HUDEP-2 (cell line): Measurements from ENCODE around the gene ADAT3.
"Not testable (repeated sequence)": the region's sequence is repeated elsewhere in the genome, so short reads cannot be mapped to it uniquely, and the experiment has no call there.

Source experiments
- DNase-seq, 76 experiments: peaks; one replicate each; lab custom pipeline; 2025; ENCODE audit not compliant: unreplicated experiment in 76 of 76; lab: John Stamatoyannopoulos, UW

Gene ADAT3

DNA sequence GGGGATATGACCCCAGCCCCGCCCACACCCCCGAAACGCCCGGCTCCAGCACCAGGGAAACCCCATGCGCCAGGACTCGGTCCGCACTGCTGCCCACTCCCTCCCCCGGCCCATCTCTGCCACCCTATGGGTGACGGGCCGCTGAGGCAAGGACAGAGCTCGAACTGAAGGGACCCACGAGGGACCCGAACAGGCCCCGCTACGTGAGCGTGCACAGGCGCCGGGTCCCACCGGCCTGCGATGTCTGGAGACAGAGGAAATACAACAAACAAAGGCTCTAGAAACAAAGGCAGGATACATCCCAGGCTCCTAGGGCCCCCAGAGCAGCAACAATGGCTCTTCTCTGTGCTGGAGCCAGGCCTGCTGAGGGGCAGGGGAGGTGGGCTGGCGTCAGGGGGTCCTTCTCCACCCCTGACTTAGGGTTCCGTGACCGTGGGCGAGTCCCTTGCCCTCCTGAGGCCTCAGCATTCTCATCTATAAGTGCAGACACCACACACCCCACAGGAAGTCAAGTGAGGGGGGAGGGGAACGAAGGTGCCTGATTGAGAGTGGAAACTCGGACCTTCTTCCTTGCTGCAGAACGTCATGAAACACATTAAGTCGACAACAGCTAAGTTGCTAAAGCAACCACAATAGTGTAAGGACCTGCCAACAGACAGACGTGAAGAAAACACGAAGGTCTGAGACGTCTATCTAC, 23.0 kb upstream of the ADAT3 start:
- DNase-seq = peak in 5 of 76 experiments; percentile 15 to 33 (median 29)

DNA sequence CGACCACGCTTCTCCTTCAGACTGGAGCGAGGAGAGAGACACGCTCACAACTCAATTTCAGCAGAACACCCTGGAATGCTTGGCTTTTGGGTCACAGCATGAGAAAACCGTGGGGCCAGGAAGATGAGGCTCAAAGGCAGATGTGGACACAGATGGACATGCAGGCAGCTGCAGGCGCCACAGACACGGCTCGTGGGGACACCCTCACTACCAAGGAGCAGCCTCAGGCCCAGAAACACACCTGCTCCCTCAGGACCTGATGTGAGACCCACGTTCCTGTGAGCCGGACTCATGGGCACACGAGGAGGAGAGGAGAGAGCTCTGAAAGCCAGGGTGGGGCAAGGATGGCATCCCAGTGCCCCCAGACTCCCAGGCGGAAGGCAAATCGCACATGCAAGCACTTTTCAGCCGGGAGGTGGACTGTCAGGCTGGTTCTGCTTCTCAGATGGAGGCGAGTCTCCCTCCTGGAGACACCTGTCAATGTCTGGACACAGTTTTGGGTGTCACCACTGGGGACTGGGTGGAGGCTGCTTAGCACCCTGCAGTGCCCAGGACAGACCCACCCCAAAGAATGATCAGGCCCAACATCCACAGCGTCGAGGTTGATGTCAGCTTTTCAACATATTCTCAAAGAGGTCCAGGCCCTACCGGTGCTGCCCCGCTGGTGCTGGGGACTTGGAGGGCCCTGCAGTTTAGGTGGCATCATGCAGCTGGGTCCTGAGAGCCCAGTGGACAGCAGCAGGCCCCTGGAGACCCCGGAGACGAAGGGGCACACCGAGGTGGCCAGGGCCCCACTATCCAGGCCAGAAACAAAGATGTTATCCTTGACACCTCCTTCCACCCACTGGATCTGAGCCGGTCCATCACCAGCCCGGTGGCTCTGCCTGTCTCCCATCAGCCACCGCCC, 22.2 kb upstream of the ADAT3 start:
- no peak for DNase-seq

DNA sequence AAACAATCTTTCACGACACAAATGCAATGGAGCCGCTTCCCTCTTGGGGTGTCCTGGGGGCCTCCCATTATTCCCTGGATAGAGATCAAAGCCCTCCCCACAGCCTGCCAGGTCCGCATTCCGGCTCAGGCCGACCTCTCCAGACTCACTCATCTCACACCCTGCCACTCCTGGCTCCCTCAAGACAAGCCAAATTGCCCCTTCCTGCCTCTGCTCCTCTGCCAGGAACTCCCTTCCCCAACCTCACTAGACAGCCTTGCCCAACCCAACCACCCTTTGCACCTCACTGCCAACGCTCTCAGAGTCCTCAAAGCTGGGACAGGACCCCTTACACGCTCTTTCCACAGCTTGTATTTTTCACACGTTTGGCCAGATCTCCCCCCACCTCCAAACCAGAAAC, 21.4 kb upstream of the ADAT3 start:
- DNase-seq = no peak

DNA sequence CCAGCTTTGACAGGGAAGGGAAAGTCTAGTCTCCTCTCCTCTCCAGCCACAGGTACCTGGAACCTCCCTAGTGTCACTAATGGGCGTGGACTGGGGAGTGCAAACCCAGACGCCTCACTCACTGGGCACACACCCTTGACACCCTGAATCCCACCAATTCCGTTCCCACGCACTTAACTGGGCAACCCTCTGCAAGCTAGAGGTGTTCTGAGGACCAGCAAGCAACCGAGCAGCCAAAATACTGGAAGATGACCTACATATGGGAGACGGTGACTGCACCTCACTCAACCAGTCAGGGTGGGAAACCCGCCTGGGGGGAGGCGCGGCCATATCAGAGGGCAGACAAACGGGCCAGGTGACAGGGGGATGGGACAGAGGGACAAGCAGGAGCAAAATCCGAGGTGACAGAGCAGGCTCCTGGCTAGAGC, 20.9 kb upstream of the ADAT3 start:
- DNase-seq = peak in 6 of 76 experiments; percentile 19 to 39 (median 27)

DNA sequence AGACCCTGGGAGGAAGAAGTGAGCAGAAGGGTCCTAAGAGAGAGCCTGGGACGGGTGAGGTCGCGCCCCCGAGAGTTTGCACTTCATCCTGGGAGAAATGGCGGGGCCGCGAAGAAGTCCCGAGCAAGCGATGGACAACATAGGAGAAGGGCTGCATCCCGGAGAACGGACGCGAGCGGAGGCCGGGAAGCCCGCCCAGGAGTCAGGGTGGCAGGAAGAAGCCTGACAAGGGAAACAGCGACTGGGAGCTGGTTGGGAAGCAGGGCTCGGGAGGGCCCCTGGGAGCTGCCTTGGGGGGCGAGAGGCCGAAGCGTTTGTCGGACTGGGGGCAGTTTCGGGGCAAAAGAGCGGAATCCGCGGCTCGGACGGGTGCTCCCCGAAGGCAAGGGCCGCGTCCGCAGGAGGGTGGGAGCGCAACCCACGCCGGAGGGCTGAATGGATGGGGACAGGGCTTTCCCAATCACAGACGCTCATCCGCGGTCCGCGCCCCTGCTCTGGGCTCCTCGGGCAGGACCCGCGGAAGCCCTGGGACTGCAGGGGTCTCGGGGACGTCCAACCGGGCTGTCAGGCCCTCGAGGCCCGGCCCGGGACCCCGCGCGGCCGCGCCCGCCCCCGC, 20.4 kb upstream of the ADAT3 start:
- DNase-seq = no peak

DNA sequence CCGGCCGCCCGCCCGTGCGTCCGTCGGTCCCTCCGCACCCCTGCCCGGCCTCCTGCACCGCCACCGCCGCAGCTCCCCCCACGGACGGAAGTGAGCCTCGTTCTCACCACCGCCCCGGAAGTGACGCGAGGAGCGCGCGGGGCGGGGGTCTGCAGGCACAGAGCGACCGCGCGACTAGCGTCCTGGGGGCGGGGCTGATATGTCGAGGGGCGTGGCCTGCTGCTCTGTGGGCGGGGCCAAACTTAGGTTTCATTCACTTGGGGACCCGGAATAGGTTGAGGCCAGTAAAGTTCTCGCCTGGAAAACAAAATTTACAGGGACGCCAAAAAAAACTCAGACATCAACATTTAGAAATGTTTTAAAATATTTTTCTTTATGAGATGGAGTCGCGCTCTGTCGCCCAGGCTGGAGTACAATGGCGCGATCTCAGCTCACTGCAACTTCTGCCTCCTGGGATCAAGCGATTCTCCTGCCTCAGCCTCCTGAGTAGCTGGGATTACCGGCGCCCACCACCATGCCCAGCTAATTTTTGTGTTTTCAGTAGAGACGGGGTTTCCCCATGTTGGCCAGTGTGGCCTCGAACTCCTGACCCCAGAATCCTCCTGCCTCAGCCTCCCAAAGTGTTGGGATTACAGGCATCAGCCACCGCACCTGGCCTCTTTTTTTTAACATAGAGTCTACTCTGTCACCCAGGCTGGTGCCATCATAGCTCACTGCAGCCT, 19.6 kb upstream of the ADAT3 start, which contains the start of gene ABHD17A:
TSS of gene ABHD17A (minus strand) at position 99 of the 722 bp plus-strand sequence. CDS start 3,930 bp downstream, outside the sequence.
- peak in 74 of 76 experiments; percentile 60 to 98 (median 94) for DNase-seq

DNA sequence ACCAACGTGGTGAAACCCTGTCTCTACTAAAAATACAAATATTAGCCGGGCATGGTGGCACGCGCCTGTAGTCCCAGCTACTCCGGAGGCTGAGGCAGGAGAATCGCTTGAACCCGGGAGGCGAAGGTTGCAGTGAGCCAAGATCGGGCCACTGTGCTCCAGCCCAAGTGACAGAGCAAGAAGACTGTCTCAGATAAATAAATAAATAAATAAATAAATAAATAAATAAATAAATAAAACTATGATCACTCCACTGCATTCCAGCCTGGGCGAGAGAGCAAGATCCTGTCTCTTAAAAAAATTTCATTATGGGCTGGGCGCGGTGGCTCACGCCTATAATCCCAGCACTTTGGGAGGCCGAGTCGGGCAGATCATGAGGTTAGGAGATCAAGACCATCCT, 18.8 kb upstream of the ADAT3 start:
- not testable (repeated sequence) for DNase-seq

DNA sequence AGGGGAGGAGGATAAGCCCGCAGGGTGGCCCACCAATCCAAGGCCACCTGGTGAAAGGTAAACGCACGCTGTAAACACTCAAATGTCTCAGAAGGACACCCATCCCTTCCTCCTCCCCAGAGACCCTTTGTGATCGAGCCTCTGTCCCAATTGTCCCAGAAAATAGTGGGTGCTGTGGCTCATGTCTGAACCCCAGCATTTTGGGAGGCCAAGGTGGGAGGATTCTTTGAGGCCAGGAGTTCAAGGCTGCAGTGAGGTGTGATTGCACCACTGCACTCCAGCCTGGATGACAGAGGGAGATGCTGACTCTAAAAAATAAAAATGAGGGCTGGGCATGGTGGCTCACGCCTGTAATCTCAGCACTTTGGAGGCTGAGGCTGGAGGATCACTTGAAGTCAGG, 16.8 kb upstream of the ADAT3 start:
- no peak for DNase-seq

DNA sequence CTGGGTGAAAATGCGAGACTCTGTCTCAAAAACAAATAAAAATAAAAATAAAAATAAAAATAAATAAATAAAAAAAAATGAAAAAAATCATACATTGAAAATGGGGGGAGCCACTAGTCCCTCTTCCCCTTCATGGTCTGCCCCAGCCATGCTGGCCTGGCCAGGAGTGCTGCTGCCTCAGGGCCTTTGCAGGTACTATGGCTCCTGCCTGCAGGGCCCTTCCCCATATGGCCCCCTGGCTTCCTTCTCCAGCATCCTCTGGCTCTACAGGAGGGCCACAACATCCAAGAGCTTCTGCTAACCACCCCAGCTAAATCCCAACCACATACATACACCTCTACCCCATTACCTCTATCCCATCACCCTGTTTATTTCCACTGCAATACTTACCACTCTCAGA, 15.3 kb upstream of the ADAT3 start:
- no peak for DNase-seq

DNA sequence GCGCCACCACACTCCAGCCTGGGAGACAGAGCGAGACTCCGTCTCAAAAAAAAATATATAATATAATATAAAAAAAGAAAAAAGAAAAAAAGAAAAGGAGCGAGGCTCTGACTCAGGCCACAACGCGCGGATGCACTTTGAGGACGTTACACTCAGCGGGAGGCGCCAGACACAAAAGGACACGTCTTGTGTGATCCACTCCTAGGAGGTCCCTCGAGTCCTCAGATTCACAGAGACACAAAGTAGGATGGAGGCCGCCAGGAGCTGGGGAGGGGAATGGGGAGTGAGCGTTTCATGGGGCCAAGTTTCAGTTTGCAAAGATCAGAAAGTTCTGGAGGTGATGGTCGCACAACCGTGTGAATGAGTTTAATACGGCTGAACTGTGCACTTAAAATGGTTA, 11.4 kb upstream of the ADAT3 start:
- DNase-seq = no peak

DNA sequence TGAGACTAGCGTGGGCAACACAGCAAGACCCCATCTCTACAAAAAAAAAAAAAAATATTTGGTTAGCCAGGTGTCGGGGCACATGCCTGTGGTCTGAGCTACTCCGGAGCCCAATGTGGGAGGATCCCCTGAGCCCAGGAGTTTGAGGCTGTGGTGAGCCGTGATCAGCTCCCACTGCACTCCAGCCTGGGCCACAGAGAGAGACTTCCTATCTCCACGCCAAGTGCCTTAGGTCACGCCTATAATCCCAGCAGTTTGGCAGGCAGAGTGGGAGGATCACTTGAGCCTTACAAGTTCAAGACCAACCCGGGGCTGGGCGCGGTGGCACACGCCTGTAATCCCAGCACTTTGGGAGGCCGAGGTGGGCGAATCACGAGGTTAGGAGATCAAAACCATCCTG, 8.7 kb upstream of the ADAT3 start:
- DNase-seq = no peak

DNA sequence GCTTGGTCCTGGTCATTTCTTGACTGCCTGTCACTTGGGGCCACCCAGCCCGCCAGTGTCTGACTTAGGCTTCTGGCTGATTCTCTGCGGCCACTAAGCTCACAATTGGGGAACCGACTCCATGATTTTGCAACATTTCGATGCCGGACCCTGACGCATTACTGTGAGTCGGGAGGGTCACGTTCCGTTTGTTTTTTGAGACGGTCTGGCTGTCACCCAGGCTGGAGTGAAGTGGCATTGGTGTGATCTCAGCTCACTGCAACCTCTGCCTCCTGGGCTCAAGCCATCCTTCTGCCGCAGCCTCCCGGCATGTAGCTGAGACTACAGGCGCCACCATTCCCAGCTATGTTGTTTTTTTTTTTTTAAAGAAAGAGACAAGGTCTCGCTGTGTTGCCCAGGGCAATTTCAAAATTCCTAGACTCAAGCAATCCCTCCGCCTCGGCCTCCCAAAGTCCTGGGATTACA, 3.2 kb upstream of the ADAT3 start:
- no peak for DNase-seq

DNA sequence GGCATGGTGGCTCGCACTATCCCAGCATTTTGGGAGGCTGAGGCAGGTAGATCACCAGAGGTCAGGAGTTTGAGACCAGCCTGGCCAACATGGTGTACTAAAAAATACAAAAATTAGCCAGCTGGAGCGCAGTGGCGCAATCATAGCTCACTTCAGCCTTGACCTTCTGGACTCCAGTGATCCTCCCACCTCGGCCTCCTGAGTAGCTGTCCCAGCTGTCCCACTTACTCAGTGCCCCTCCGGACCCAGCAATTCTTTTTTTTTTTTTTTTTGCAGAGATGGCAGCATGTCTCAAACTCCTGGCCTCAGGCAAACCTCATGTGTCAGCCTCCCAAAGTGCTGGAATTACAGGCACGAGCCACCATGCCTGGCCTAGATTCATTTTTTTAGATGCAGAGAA, 2.3 kb upstream of the ADAT3 start:
- no peak for DNase-seq

DNA sequence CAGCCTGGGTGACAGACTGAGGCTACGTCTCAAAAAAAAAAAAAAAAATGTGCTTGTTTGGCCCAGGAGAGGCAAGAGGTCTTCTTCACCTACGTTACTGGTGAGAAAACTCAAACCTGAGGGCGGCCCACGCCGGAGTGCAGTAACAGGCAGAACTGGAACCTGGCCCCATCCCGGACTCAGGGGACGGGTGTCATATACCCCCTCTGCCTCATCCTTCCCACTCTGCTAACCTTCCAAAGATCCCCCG, 414 bp upstream of the ADAT3 start:
- no peak for DNase-seq

DNA sequence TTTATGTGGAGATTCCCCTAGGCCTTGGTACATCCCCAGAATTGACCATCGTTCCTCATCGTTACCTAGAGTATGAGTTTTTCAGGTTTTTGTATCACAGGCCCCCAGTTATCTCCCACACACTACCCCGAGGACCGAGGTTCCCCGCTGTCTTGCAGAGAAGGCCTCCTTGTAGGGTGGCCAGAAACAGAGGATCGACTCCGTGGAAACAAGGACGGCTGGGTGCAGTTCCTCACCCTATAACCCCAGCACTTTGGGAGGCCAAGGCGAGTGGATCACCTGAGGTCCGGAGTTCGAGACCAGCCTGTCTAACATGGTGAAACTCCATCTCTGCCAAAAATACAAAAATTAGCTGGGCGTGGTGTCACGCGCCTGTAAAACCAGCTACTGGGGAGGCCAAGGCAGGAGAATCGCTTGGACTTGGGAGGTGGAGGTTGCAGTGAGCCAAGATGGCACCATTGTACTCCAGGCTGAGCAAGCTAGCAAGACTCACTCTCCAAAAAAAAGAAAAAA, 720 bp downstream of the ADAT3 start:
- DNase-seq = no peak

DNA sequence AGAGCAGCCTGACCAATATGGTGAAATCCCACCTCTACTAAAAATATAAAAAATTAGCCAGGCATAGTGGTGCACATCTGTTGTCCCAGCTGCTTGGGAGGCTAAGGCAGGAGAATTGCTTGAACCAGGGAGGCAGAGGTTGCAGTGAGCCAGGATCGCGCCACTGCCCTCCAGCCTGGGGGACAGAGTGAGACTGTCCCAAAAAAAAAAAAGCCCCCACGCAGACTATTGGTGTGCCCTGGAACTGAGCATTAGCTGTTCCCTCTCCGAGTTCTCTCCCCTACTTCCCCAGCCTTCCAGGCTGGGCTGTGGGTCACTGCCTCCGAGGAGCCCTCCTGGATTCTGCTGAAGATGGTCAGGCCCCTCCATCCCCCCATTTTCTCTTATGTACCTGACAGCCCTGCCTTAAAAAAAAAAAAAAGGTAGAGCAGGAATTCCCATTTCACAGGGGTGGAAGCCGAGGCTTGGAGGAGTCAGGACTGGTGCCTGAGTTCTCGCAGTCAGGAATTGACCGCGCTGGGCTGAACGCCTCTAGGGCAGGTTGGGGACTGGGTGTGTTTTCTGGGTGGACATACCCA, 1.9 kb downstream of the ADAT3 start:
- no peak for DNase-seq

DNA sequence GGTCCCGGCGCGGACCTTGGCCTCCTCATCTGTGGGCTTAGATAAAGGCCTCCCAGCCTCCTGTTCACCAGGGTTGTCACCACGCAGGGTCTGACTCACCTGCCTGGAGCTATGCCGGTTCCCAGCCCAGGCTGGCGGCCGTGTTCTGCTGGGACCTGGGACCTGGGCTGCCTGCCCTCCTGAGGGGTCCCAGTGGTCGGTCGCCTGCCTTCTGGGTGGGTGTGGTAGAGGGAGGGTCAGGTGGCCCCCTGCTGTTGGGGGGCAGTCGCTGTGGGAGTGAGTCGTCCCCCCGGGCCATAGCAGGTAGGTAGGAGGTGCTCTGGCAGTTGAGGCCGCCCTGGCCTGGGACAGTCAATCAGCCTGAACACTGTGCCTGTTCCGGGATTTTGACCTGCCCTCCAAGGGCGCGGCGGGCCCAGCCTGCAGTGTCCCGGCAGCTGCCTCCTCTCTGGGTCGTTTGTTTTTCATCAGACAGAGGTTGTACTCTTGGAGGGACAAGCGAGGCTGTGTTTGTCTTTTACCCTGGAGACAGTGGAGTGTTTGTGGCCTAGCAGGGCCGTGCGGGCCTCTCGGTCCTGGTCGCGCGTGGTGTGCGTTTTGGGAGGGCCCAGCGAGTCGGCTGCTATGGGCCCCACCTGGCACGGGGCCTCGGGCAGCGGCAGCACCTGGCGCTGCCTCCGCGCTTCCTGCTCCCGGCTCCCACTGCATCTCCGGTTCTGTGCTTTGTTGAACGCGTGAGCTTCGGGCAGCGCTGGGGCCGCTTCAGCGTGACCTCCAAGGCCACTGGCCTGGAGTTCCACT, 2.6 kb downstream of the ADAT3 start:
- DNase-seq = peak in 1 of 76 experiments; percentile 15

DNA sequence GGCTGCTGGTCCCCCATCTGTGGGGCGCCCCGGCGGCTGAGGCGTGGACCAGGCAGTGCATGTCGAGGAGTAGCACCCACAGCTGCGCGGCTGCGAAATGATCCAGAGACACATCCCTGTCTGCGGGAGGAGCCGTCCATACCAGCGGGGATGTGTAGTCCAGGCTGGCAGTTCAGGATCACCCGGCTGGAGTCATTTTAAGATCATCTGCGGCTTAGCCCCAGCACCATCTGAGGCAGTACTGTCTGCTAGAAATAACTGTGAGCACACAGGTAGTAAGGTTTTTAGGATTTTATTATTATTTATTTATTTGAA, 3.1 kb downstream of the ADAT3 start:
- no peak for DNase-seq

DNA sequence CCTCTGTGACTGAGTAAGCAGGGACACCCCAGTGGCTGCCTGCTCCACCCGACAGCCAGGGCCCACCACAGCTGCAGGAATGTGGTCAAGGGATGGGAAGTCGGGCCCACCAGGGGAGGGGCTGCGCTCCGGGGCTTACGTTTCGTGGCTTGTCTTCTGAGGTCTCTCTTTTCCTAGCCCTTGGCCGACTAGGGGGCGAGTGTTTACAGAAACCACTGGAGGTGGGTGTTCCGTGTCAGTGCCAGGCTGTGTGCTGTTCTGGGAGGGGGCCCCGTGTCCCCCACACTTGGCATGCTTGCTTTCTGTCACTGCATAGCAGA, 4.5 kb downstream of the ADAT3 start:
- no peak for DNase-seq

DNA sequence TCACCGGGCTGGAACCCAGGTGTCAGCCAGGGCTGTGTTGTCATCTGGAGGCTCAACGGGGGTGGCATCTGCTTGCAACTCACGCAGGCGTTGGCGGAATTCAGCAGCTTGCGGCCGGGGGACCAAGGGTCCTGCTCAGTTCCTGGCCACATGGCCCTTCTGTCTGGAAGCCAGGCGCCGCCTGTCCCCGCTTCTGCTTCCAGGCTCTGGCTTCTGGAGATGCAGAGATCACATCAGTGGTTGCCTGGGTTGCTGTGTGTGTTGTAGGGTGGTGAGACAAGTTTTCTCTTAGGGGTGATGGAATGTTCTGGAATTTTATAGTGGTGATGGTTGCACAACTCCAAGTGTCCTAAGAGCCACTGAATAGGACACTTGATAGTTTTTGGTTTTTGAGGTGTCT, 5.0 kb downstream of the ADAT3 start:
- DNase-seq = no peak
